Inferior parietal cortex (tissue), 1 donor: ENCODE data around the gene FLNC.
A peak's percentile ranks its signal among the peaks of the same experiment; 100 is the strongest.

Experiments
- DNase-seq: peaks from one replicate; pipeline ENCODE4 v3.0.0-alpha.2; 2016; ENCODE audit errors: extremely low spot score

Gene FLNC

DNA sequence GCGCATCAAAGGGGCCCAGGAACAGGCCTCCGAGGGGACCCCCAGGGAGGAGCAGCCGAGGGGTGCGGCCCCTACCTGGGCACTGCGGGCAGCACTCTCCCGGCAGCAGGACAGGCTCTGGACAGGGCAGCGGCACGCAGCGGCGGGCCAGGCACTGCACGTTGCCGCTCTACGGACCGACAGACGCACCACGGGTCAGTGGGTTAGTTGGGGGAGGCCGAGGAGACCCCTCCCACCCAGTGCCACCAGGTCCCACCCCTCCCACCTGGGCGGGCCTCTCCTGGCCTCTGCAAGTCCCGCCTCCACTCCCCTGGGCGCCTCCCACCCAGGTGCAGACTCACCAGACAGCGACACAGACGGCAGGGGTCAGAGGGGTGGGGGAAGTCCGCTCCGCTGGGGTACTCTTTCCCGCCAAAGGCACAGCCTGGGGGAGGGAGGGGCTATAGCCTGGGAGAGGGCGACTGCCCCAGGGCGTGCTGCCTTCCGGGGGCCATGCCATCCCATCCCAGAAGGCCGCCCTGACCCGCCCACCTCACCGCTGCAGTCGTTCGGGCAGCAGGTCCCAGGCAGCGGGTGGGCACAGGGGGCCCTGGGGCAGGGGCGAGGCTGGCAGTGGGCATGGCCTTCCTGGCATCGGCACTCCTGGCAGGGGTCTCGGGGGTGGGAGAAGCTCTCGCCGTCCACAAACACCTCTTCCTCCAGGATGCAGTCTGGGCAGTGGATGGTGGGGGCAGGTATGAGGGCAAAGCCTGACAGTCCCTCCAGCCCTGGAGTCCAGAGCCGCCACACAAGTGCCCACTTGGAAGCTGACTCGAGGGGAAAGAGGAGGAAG lies 61.1 kb downstream of the FLNC start:
- no peak for DNase-seq

DNA sequence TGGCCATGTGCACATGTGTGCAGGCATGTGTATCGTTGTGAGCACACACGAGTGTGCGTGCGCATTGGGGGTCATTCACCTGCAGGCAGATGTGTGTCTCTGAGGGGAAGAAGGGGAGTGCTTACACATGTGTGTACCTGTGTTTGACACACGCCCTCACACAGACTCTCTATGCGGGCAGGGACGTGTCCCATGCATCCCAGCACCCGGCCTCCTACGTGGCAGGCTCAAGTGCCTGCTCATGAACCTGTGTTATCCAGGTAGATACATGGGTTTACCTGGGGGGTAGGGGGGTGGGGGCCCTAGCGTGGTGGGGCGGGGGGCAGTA lies 61.7 kb downstream of the FLNC start:
- DNase-seq: no peak

DNA sequence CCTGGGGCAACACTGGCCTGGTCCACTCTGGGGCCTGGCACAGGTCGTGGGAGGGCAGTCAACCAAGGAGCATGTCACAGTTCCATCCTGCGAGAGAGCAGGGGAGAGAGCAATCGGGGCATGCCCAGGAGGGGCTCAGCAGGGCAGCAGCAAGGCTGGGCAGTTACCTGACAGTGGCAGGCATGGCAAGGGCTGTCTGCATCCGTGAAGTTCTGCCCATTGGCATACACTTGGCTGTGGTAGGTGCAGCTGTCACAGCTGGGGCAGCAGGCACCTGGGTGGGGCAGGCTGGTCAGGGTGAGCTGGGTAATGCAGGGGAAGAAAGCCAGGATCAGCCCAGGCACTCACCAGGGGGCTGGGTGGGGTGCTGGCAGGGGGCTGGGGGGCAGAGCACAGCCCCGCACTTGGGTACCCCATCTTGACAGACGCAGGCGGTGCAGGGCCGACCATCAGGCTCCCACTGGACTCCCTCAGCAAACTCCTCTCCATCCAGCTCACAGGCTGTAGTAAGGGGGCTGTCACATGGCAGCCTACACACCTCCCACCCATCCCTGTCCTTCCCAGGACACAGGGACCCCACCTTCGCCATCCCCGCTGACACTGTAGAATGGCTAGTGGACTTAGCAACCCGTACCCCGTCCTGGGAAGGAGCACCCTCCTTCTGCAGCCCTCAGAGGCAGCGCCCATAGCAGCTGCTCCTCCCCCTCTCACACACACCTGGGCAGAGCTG lies 62.5 kb downstream of the FLNC start:
- no peak for DNase-seq

DNA sequence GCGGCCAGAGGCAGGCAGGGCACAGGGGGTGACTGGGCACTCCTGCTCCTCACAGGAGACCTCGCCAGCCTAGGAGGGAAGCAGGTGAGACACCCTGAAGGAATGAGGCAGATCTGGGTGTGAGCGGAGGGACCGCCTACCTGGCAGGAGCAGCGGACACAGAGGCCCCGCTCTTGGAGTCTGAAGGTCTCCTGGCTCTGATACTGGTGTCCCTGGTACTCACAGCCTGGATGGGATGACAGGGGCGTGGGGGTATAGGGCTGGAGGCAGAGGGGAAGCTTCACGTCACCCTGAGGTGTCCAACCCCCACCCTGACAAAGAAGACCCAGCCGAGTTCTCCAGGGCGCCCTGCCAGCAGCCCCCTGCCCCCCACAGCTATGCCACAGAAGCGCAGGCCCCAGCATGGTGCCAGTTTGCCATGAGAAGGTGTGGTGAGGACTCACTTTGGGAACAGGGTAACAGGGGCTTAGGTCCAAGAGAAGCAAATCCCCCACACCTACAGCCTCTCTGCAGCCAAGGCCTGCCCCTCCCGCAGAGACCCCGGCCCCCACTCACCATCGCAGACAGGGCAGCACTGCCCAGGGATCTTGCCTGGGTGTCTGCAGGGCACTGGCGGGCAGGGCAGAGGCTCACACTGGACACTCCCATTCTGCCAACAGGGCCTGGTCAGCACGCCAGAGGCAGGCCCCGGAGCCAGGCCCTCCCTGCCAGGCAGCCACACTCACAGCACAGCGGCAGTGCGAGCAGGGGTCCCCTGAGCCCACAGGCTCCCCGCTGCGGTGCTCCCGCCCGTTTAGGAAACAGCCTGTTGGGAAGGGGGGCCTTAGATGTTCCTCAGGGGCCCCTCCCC lies 63.3 kb downstream of the FLNC start:
- no peak for DNase-seq

DNA sequence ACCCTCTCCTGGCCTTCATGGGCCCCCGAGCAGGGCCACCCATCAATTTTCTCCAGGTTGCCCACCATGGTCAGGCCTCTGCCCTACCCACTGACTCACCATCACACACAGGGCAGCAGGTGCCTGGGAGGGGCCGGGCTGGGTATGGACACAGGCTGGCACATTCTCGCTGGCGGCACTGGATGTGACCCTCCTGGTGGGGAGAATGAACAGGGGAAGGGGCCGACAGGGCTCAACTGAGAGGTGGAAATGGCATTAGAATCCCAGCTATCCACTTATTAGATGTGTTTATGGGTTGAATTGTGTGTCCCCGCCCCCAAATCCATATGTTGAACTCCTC lies 63.9 kb downstream of the FLNC start:
- DNase-seq: no peak

DNA sequence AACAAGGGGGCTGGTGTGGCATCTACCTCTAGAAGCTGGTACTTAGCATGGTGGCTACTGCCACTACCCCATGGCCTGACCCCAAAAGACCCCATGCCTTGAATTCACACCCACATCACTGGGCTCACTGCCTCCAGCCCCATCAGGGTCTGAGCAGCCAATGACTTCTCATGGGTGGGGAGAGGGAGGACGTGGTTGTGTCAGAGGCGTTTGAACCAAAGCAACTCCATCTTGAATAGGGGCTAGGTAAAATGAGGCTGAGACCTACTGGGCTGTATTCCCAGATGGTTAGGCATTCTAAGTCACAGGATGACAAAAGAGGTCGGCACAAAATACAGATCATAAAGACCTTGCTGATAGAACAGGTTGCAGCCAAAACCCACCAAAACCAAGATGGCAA lies 65.1 kb downstream of the FLNC start:
- DNase-seq: no peak

DNA sequence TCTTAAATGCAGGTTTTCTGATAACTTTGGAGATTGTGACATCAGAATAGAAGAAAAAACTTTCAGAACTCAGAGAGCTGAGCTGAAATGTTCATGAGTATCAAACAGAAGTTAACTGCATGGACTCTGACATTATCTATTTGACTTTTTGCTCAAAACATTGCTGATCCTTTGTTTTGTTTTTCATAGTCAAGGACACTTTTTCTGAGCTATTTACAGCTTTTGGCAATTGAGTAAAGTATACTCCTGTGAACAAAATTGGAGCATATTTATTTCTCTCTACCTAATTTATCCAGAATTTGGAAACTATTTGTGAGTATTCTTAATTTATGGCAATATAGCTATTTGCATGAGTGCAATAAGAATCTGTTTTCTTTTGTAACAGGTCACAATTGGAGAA lies 69.2 kb downstream of the FLNC start:
- DNase-seq: no peak

DNA sequence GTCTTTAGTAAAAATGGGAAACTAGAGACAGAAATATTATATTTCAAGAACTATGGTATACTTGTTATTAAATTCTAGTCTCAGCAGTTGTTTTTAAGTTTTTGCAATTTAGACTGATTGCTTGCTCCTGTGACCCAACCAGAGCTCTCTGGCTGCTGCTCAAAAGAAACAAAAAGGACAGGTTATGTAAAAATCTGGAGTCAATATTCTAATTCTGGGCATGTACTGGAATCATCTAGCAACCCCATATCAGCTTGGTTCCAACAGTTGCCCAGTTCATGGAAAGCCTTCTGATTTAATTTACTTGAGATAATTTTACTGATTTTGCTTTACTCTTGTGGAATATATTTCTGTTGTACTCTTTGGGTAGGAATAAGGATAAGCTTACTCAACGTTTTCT lies 70.0 kb downstream of the FLNC start:
- no peak for DNase-seq

DNA sequence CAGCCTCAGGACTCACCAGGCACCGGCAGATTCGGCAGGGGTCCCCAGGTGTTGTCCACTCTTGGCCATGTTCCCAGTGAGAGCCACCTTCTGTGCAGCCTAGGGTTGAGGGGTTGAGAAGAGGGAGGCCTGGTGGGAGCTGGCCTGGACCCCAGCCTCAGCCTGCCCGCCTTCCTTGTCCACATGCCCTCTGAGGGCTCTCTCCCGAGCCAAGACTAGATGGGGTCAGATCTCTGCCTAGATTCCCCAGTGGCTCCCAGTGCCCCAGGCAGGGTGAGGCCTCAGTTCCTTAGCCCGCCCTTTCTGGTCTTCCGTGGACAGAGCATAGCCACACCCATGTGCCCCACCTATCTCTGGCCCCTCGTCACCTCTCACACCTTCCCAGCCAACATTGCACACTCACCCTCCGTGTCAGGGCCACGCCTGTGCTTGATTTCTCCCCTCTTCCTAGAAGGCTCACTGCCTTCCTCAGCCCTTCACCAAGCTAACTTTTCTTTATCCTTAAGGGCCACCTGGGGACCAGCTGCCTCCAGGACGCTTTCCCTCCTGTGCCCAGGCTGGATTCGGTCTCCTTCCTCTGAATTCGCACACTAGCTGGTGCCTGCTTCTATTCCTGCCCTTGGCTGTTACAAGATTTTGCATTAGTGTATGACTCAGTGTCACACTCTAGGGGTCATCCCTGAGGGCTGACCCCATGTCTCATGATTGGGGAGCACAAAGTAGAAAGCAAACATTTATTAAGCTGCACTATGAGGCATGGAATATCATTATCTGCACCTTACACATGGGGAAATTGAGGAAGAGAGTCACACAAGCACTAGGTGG lies 72.8 kb downstream of the FLNC start:
- DNase-seq: no peak

DNA sequence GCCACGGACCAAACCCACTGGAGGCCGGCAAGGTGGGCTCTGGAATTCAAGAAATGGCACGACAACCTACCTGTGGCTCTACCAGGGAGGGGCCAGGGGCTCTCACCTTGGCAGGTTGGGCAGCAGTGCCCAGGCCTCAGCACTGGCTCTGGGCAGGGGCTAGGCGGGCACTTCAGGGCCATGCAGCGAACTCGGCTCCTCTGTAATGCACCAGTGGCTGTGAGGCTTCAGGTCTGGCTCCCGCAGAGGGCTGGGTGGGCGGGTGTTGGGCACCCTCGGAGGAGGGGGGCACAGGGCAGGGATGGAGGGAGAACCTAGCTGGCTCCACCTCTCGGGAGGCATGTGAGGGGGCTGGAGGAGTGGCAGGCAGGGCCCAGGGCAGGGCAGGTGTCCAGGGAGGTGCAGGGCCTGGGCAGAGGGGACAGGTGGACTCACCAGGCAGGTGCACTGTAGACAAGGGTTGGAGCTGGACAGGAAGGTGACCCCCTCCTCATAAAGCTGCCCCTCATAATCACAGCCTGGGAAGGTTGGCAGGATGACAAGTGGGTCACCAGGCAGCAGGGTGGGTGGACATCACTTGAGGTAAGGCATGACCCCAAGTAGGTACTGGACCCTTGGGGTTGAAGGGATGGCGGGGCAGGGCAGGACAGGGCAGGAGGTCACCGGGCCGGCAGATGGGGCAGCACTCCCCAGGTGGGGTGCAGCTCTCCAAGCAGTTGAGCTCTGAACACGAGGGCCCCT lies 73.6 kb downstream of the FLNC start:
- DNase-seq: no peak

DNA sequence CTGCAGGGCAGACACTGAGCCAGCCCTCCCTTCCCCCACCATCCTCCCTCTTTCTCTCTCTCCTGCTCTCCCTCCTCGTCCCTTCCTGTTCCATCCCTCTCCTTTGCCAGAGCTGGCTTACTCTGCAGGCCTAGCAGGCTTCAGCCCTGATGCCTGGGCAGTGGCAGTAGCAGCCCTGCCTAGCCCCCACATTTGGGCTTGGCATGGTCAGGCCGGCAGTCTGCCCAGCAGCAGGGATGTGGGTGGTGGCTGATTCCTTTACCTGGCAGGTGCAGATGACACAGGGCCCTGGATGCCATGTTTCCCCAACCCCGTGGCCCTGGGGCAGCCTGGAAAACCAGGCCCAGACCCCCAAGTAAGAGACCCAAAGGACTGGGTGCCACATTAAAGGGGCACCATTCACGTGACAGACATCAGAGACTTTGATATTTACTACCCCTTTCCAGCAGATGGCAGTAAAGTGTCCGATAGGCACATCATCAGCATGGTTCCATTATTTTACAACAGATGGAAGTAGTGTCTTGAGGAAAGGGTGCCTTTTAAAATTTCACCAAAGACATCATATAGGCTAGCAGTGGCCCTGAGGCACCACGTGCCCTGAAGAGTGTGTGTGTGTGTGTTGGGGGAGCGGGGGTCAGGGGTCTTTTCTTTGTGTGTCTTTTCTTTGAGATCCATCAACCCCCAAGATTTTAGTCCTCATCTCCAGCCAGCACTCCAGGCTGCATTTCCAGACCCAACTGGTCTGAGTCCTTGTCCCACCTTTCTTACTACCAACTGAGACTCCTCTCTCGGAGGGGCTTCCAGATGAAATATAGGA lies 74.4 kb downstream of the FLNC start:
- peak; percentile 67 for DNase-seq

DNA sequence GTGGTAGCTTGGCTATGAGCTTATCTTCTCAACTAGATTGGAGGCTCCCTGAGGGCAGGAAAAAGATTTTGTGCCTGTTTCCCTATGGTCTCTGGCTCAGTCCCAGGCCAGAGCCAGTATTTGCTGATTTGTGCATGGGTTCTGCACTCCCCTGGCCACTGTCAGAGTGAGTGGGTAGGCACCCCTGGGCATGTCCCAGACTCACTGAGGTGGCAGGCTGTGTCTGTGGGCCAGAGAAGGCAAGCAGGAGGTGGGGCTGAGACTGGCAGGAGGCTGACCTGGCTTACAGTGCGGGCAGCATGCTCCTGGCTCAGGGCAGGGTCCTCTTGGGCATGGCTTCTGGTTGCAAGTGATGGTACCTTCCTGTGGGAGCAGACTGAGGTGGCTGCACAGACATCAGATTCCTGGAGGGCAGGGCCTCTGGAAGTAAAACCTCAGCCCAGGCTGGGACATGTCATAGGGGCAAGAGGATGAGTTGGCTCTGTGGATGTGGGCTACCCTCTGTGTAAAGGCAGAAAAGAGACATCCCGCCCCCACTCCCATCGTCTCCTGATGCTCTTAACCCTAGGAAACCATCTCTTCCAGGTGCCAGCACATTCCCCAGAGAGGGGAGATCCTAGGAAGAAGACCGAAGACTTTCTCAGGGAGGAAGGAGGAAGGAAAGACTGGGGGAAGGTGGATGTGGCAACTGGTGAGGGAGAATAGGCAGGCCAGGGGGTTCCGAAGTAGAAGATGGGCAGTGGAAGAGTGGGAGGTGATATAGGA lies 76.0 kb downstream of the FLNC start:
- no peak for DNase-seq

DNA sequence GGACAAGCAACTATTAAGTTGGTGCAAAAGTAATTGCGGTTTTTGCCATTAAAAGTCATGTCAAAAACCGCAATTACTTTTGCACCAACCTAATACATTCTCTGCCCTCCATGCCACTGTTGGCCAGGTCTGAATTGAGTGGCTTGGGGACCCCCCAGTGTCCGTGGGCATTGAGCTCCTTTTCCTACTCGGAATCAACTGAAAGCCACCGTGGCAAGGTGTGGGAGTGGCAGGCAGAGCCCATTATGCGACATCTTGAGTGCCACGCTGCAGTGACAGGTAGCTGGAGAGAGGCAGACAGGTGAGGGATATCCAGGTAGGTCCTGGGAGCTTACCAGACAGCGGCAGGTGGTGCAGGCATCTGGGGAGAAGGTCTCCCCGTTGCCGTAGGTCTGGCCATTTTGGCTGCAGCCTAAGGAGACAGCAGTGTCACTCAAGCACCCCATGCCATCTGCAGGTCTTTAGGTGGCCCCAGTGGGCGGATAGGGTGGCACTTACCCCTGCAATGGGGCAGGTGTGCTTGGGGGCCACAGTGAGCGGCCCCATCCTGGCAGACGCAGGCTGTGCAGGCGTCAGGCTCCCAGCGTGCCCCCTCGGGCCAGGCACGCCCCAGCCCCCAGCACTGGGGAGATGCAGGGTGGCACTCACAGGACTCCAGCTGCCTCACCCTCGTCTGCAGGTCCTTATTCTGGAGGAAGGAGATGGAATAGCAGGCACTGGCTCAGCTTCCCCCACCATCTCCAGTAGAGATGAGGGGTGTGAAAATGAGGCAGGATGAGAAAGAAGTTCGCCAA lies 76.8 kb downstream of the FLNC start:
- no peak for DNase-seq
